Measurements from ENCODE around the gene MZB1.

Gene MZB1

DNA sequence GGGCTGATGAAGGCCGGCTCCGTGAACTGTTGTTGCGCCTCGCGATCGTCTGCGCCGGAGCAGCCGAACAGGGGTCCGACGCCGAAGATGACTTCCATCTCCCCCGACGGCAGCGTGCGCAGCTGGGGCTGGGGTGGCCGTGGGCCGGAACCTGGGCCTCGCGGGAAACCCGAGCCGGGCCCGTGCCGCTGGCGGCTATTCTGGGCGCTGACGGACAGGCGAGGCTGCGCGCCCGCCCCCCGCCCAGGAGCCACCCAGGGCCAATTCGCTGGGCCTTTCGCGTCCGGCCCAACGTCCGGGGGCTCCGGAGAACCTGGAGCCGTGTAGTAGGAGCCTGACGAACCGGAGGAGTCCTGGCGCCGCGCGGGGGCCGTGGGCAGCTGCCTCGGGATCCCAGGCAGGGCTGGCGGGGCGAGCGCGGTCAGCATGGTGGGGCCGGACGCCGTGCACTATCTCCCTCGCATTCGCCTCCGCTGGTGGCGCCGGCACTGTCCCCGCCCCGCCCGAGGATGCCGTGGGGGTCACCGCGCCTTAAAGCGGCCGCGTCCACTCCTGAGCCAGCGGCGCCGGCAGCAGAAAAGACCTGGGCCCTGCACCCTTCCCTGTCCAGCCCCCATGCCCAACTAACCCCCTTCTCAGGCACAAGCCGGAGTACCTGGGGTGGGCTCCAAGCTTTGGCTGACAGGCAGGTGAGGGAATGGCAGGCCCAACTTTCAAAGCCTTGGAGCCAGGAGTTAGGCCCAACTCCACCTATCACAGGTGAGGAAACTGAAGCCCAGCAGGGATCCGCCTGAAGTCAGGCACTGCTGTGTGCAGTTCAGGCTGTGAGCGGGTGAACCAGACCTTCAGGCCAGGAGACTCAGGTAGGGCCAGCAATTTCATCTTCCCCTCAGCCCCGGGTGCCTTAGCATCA is 5.2 kb upstream of the MZB1 start, which contains the start of gene PROB1:
PROB1 (minus strand) TSS at position 451 of the 913 bp plus-strand sequence; CDS start at position 428, 23 bp downstream.
- Histone ChIP-seq H3K4me1 (ENCODE audit: insufficient read depth, poor library complexity, severe bottlenecking) (peaks cover 12% of the 10 kb centered on the region), H3K27me3 (ENCODE audit: insufficient read depth, poor library complexity, severe bottlenecking) (no peaks in the 10 kb centered on the region), H3K9me3 (ENCODE audit: severe bottlenecking) (no peaks in the 10 kb centered on the region), H3K4me3 (ENCODE audit: severe bottlenecking) (no peak within 1 kb of the TSS), H3K27ac (ENCODE audit: poor library complexity, severe bottlenecking) (no peak within 1 kb of the TSS), H3K36me3 (ENCODE audit: low read depth) (no peaks in the 10 kb centered on the region)
- TF ChIP-seq, protein P1, sequence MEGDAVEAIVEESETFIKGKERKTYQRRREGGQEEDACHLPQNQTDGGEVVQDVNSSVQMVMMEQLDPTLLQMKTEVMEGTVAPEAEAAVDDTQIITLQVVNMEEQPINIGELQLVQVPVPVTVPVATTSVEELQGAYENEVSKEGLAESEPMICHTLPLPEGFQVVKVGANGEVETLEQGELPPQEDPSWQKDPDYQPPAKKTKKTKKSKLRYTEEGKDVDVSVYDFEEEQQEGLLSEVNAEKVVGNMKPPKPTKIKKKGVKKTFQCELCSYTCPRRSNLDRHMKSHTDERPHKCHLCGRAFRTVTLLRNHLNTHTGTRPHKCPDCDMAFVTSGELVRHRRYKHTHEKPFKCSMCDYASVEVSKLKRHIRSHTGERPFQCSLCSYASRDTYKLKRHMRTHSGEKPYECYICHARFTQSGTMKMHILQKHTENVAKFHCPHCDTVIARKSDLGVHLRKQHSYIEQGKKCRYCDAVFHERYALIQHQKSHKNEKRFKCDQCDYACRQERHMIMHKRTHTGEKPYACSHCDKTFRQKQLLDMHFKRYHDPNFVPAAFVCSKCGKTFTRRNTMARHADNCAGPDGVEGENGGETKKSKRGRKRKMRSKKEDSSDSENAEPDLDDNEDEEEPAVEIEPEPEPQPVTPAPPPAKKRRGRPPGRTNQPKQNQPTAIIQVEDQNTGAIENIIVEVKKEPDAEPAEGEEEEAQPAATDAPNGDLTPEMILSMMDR (IDR thresholded peaks at IDR 0.05; ENCODE audit: poor library complexity, severe bottlenecking): no peak
- ATAC-seq (ENCODE audit: low read depth): no peak
- DNase-seq (ENCODE audit: low spot score): no peak

DNA sequence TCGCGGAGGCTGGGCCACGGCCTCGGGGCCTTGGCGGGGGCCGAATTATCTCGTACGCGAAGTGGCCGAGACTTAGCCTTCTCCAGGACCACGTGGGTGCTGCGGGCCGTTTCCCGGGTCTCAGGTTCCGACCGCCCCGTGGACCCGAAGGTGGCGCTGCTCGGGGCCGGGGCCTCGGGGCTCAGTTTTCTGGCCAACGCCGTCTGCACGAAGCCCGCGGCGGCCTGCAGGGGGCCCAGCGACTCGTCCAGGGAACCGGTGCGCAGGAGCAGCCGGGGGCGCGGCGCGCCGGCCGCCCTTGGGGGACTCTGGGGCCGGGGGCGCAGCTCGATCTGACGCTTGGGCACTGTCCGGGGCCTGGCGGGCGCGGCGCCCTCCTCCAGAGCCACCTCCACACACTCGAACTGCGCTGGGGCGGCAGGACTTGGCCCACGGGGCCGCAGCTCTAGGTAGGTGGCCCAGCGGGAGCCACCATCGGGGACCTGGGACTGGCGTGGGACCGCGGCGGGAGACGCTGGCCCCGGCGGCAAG is 4.5 kb upstream of the MZB1 start:
- H3K36me3 ChIP-seq (ENCODE audit: low read depth): no peaks in the 10 kb centered on the region
- H3K4me3 ChIP-seq (ENCODE audit: severe bottlenecking): no peak overlapping the region
- DNase-seq (ENCODE audit: low spot score) (no peak), ATAC-seq (ENCODE audit: low read depth) (no peak)
- H3K9me3 ChIP-seq (ENCODE audit: severe bottlenecking): no peaks in the 10 kb centered on the region
- H3K27ac ChIP-seq (ENCODE audit: poor library complexity, severe bottlenecking): no peak overlapping the region
- no peaks in the 10 kb centered on the region for H3K27me3 ChIP-seq (ENCODE audit: insufficient read depth, poor library complexity, severe bottlenecking)
- TF ChIP-seq, protein P1 (IDR thresholded peaks at IDR 0.05; ENCODE audit: poor library complexity, severe bottlenecking): no peak
- peaks cover 12% of the 10 kb centered on the region for H3K4me1 ChIP-seq (ENCODE audit: insufficient read depth, poor library complexity, severe bottlenecking)

DNA sequence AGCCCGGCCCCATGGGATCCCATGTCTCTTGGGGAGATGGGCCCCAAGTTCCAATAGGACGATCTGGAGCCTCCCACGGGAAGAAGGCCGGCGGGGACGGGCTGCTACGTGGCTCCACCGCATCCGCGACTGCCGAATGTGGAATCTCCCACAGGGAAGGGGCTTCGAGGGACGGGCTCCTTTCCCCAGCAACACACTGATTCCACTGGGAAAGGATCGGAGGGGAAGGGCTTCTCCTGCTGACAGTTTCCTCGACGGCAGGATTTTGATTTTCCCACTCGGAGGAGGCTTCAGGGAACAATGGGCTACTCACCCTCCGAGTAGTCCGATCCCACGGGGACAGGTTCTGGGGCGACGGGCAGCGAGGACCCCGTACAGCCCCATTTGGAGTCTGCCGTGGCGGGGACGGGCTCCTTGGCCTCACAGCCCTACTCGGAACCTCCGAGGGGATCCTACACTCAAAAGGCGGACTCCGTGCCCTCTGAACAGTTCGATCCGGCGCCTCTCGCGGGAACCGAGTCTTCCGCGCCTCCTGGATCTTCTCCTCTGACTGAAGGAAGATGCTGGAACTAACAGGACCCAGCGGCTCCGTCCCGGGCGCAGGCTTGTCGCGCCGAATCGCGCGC is 3.9 kb upstream of the MZB1 start:
- H3K4me3 ChIP-seq (ENCODE audit: severe bottlenecking): no peak overlapping the region

DNA sequence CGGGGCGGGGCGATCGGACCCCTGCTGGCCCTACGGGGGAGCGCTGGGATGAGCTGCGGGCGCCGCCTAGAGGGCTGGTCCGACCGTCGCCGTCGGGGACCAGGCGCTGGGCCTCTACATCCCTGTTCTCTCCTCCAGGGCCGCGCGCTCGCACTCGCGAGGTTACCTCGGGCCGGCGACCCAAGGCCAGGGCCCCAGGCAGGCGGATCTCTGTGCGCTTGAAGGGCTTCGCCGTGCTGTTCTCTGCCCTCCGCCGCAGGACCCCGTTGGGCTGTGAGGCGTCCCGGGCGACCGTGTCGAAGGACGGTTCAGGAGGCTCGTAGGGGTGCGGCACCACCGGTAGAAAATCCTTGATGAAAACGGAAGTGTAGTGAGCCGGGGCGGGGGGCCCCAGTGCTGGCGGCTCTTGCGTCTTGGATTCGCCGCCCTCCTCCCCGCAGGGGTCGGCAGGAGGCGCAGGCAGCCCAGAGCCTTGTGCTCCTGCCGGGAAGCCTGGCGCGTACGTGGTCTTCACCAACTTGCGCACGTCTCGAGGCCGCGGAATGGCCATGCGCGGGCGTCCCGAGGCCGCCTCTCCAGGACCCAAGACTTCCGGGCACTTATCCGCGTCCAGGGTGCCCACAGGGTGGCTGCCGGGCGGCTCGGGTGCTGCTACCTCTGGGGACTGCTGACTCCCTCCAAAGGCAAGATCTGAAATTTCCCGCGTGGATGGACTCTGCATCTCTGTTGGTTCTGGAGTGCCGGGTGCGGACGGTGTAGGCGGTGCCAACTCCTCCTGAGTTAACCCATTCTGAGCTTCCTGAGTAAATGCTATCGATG is 3.2 kb upstream of the MZB1 start:
- no peaks in the 10 kb centered on the region for H3K36me3 ChIP-seq (ENCODE audit: low read depth)
- H3K27ac ChIP-seq (ENCODE audit: poor library complexity, severe bottlenecking): no peak overlapping the region
- DNase-seq (ENCODE audit: low spot score) (no peak), ATAC-seq (ENCODE audit: low read depth) (no peak)
- no peaks in the 10 kb centered on the region for H3K9me3 ChIP-seq (ENCODE audit: severe bottlenecking)
- TF ChIP-seq, protein P1 (IDR thresholded peaks at IDR 0.05; ENCODE audit: poor library complexity, severe bottlenecking): no peak
- no peak overlapping the region for H3K4me3 ChIP-seq (ENCODE audit: severe bottlenecking)
- H3K4me1 ChIP-seq (ENCODE audit: insufficient read depth, poor library complexity, severe bottlenecking): peaks cover 12% of the 10 kb centered on the region
- no peaks in the 10 kb centered on the region for H3K27me3 ChIP-seq (ENCODE audit: insufficient read depth, poor library complexity, severe bottlenecking)

More for the DNA sequence above, 3.9 kb upstream of the MZB1 start:
- Histone ChIP-seq H3K36me3 (ENCODE audit: low read depth) (no peaks in the 10 kb centered on the region), H3K9me3 (ENCODE audit: severe bottlenecking) (no peaks in the 10 kb centered on the region), H3K4me1 (ENCODE audit: insufficient read depth, poor library complexity, severe bottlenecking) (peaks cover 12% of the 10 kb centered on the region), H3K27ac (ENCODE audit: poor library complexity, severe bottlenecking) (no peak overlapping the region), H3K27me3 (ENCODE audit: insufficient read depth, poor library complexity, severe bottlenecking) (no peaks in the 10 kb centered on the region)
- DNase-seq (ENCODE audit: low spot score): no peak
- ATAC-seq (ENCODE audit: low read depth): no peak
- TF ChIP-seq, protein P1 (IDR thresholded peaks at IDR 0.05; ENCODE audit: poor library complexity, severe bottlenecking): no peak
